Stimulated activated CD8-positive, alpha-beta memory T cell treated with anti-CD3 and anti-CD28 coated beads, Interleukin-15, amount 100 ng/mL, for 48 hours (primary cell): ENCODE measurements around the gene OPRD1.
A peak's percentile ranks its signal among the peaks of the same experiment; 100 is the strongest.
"Not testable (repeated sequence)": the region's sequence is repeated elsewhere in the genome, so short reads cannot be mapped to it uniquely, and the experiment has no call there.

Experiments used
- DNase-seq, 2 donors: peaks; one replicate each; pipeline ENCODE4 v3.0.0-alpha.2; 2020; ENCODE audit warnings: low read depth in 2 of 2

OPRD1 gene

DNA sequence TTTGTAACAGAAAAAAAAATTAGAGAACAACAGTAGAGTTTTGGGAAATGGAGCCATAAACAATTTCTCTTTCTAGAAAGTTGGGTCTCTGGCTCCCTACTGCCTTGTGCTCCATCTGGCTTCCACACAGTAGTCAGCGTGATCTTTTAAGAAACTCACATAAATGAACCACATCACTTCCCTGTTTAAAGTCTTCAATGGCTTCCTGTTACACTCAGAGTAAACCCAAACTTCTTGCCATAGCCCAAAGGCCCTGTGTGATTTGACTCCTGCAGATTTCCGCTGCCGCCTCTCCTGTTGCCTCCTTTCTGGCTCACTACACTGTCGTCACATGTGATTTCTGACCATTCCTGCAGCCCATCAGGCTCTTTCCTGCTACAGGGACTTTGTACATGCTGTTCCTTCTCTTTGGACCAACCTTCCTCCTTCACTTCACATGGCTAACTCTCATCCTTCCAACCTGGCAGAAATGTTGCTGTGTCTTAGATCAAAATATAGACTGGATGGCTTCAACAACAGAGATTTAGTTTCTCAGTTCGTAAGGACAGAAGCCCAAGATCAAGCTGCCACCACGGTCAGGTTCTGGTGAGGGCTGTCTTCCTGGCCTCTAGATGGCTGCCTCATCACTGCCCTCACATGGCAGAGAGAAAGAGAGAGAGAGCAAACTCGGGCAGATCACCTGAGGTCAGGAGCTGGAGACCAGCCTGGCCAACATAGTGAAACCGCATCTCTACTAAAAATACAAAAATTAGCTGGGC lies 34.0 kb downstream of the OPRD1 start:
- DNase-seq, result no peak

DNA sequence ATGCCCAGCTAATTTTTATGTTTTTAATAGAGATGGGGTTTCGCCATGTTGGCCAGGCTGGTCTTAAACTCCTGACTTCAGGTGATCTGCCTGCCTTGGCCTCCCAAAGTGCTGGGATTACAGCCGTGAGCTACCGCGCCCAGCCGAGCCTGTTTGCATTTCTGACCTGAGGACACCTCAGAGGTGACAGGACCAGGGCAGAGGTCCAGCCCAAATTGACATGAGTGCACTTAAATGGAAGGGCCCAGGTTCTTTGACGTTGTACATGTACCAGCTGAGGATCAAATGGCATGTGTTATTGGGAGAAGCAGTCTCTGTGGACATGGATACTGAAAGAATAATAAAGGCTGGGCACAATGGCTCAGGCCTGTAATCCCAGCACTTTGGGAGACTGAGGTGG lies 35.2 kb downstream of the OPRD1 start:
- not testable (repeated sequence) for DNase-seq

DNA sequence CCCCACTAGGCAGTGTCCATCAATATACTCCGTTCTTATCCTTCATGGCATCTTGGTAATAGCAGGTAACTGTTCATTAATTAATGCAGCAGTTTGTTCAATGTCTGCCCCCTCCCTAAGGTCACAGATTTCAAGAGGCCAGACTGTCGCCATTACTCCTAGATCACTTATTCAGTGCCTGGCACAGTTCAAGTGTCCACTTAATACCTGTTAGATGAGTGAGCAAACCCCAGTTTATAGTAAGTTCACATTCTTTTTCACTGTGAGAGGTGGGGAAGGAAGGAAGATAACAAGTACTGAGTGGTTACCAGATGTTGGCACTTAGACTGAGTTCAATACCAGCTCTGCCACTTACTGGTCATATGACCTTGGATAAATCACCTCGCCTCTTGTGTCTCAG lies 36.4 kb downstream of the OPRD1 start:
- DNase-seq, result no peak

DNA sequence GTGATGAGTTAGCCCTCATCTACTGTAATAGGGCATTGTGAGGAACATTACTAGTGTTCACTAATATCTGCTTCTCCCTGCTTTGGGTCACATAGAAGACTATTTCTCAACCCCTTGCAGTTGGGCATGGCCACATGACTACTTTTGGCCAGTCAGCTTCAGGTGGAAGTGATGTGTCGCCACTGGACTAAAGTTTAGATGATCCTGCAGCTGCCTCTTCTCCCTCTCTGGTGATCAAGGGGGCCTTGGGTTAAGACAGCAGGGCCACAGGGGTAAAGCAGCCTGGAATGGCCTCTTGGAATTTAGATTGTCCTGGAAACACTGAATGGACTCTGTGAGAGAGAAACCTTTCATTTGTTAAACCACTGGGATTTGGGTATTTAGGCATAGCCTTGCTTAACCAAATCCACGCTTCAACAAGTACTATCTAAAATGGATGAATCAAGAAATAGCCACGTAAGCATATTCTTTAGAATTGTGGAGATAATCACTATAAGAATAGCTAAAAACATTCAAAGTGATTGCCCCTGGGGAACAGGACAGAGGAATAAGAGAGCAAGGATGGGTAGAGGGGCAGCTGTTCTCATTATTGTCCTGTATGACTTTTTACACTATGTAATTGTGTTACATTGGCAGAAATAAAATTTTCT lies 41.2 kb downstream of the OPRD1 start:
- DNase-seq, result no peak

DNA sequence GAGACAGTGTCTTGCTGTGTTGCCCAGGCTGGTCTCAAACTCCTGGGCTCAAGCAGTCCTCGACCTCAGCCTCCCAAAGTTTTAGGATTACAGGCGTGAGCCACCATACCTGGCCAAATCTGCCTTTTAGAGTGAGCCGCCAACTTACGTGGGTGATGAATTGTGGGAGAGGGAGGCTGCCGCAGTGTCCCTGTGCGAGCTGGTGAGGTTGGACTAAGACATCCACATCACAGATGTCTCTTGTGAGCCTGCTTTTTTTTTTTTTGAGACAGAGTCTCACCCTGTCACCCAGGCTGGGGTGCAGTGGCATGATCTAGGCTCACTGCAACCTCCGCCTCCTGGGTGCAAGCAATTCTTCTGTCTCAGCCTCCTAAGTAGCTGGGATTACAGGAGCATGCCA lies 42.4 kb downstream of the OPRD1 start:
- DNase-seq, result not testable (repeated sequence)

DNA sequence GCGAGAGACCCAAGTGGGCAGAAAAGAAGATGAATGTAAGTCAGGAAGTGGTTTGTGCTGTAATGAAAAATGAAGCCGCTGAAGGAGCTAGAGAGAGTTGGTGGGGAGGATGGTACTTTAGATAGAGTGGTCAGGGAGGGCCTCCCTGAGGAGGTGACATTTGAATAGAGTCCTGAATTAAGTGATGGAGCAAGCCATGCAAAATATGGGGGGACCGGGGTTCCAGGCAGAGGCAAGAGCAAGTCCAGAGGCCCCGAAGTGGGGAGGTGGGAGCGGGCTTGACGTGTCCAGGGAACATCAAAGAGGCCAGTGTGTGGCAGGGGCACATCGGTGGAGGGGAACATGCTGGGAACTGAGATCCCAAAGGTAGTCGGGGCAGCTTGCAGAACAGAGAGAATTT lies 43.1 kb downstream of the OPRD1 start:
- no peak for DNase-seq

DNA sequence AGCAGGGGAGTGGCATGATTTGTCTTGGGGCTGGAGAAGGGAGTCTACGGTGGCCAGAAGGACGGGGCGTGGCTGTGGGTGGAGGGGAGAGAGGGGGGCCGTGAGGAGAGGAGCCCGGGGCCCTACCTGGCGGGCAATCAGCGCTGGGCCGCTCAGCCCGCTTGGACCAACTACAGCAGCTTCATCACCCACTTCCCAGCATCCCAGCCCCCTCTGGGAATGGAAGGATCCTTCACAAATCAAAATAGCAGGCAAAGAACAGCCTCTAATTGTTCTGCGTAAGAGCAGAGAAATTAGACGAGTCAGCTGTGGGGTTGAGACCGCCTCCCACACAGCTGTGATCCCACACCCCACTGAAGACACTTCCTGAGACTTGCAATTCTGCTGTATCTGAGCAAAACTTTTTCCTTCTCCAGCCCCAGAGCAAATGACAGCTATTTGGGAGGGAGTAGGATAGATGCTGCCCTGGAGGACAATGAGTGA lies 43.5 kb downstream of the OPRD1 start:
- DNase-seq, result no peak

DNA sequence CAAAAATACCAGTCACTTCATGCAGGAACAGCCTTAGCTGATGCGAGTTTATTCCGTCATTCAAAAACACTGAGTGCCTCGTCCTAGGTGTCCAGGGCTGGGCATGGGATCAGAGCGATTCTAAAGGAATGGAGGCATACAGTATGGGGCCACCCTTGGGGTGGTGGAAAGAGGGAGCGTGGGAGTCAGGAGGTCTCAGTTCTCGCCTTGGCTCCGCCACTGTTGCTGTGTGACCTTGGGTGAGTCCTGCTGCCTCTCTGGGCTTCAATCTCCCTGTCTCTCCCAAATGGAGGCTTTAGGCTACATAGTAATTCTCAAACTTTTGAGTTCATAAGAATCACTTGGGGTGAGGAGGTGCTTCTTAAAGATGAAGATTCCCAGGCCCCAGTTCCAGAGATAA lies 44.0 kb downstream of the OPRD1 start:
- DNase-seq, result no peak

DNA sequence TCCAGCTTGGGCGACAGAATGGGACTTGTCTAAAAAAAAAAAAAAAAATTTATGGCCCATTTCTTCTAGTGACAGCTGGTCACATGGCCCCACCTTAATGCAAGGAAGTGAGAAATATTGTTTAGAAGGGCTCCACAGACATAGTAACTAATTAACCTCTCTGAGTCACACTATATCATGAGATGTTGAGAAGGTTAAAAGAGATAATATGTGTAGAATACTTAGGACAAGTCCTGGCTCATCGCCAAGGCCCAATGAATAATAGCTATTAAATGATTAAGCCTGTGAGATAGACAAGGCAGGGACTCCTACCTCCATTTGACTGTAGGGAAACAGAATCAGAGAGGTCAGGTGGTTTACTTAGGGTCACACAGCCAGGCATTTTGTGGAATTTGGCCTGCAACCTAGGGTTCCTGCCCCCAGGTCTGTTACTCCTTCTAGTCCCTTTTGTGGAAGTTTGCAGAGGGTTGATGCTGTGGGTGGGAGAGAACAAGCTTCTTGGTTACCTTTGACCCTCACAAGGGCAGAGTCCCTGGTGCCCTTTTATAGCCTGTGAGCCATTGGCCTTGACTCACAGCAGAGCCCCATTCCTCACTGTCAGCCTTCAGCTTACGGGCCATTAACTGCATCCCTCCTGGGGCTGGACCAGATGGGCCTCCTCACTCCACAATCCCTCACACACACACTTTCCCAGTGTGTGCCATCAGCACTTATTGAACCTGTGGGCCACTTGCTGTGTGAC lies 48.5 kb downstream of the OPRD1 start:
- no peak for DNase-seq

DNA sequence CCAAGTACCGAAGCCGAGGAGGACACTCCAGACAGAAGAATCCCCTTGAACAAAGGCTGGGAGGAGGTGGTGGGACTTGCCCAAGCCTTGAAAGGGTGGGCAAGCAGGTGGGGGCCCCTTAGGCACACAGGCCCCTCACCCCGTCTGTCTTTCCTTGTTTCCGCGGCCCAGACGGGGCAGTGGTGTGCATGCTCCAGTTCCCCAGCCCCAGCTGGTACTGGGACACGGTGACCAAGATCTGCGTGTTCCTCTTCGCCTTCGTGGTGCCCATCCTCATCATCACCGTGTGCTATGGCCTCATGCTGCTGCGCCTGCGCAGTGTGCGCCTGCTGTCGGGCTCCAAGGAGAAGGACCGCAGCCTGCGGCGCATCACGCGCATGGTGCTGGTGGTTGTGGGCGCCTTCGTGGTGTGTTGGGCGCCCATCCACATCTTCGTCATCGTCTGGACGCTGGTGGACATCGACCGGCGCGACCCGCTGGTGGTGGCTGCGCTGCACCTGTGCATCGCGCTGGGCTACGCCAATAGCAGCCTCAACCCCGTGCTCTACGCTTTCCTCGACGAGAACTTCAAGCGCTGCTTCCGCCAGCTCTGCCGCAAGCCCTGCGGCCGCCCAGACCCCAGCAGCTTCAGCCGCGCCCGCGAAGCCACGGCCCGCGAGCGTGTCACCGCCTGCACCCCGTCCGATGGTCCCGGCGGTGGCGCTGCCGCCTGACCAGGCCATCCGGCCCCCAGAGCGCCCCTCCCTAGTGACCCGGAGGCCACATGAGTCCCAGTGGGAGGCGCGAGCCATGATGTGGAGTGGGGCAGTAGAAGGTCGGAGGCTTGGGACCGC lies 50.8 kb downstream of the OPRD1 start:
- no peak for DNase-seq

DNA sequence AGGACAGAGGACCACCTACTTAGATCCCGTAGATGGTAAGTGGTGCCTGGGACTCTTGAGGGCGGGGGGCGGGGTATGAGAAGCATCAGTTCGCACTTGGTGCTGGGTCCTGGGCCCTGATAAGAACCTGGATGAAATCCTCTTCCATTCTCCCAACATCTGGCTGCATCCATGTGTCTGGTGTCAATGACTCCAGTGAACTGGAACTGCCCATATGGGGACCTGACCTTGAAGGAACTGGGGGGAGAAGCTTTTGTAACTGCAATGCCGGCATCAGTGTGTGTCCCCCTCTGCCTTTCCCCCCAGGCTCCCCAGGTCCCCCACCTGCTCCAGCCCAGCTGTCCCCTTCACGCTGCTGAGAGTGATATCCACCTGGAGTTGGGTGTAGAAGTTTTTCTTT lies 52.7 kb downstream of the OPRD1 start:
- no peak for DNase-seq

DNA sequence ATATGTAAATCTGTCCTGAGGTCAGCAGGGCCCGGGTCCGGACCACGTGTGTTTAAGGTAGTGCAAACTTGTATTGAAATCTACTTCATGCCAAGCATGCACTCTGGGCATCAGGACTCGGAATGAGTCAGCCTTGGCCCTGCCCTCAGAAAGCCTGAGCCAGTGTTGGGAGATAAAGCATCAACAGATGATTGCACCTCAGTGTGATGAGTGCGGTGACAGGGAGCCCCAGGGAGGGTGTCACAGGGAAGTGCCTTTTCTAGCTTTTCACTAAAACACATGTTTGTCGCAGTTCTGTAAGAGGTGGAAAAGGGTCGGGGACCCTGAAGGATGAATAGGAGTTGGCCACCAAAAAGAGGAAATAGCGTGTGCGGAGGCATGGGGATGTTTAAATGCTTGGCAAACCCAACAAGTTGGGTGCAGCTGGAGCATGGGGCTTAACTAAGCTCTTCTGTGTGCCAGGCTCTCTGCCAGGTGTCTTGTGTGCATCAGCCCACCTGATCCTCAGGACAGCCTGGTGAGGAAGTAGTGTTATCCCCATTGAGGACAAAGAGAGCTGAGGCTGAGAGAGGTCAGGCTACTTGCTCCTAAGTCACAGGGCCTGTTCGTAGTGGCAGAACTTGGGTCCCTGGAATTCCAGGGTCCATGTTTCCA lies 54.2 kb downstream of the OPRD1 start:
- DNase-seq, result no peak

DNA sequence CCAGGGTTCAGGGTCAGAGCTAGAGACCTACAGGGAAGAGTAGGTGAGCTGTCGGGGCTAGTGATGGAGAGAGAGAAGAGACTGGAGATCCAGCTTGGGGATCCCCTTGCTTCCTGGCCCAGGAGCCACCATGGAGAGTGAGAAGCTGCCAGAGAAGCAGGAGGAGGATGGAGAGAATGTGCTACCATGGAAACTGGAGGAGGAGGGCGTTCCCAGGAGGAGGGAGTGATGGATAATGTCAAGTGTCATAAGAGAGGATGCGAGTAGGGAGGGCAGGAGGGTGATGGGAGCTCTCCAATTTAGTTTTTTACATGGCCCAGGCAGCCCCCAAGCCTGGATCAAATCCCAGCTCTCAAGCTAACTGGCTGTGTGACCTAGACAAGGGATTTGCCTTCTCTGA lies 55.9 kb downstream of the OPRD1 start:
- DNase-seq, result no peak

DNA sequence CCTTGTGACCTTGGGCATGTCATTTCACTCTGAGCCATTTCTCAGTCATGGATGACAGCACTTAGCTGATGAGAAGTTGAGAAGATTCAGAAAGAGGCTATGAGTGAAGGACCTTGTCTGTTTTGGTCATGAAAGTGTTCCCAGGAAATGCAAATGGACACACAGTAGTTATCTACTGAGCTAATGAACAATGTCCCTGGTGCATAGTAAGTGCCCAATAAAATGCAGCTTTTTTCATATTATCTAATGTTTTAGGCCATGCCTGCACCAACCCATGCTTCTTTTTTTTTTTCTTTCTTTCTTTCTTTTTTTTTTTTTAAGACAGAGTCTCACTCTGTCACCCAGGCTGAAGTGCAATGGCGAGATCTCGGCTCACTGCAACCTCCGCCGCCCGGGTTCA lies 58.0 kb downstream of the OPRD1 start:
- no peak for DNase-seq

DNA sequence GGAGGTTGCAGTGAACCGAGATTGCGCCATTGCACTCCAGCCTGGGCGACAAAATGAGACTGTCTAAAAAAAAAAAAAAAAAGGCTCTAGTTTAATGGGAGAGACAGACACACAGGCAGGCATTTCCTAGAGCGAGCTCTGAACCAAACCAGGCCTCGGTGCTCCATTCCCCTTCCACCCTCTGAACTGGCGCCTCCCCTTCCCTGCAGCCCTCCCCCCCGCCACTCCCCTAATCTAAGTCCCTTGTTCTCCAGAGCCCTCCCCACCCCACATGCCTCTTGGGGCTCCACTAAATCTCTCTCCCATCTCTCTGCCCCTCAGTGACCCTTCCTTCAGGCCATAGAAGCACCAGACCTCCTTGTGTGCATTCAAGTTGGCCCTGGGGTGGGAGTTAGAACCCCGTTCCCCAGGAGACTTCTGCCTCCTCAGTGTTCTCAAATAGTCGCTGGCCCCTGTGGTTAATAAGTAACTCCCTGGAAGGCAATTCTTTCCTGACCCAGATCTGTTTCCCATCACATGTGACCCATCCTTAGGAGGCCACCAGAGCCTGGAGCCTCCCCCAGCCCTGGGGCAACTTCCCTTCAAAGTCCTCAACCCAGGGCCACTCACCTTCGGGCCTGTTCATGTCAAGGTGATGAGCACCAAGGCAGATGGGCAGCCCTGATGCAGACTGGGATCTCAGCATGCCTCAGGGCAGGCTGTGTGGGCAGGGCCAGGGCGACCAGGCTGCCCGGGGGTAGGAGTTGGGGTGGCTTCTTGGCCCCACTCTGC lies 59.8 kb downstream of the OPRD1 start:
- DNase-seq, result no peak

DNA sequence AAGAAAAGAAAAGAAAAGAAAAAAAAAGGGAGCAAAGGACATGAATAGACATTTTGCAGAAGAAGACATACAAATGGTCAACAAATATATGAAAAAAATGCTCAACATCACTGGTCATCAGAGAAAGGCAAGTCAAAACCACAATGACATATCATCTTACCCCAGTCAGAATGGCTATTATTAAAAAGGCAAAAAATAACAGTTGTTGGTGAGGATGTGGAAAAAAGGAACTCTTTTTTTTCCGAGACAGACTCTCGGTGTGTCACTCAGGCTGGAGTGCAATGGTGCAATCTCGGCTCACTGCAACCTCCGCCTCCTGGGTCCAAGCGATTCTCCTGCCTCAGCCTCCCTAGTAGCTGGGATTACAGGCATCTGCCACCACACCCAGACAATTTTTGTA lies 63.2 kb downstream of the OPRD1 start:
- DNase-seq, result not testable (repeated sequence)

DNA sequence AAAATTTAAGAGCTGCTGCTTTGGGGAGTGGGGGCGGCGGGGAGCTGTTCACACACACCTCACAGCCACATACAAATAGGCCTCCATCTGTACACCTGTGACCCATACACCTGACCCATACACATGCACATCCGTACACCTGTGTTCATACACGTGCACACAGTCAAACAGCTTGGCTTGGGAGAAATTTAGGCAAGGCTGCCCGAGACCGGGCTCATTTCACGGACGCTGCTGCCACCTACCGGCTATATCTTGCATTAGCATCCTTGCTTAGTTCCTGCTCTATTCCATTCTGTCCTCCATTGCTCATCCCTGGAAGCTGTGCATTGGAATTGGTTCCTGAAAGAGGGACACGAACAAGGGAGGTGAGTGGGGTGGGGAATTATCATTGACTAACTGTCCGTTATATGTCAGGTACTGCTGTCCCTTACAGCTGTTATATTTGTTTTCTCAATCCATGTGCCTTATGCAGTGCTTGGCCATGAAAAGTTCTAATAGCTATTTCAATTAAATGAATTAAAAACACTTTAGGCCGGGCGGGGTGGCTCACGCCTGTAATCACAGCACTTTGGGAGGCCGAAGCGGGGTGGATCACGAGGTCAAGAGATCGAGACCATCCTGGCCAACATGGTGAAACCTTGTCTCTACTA lies 65.3 kb downstream of the OPRD1 start:
- peak; percentile 38 to 41 for DNase-seq

DNA sequence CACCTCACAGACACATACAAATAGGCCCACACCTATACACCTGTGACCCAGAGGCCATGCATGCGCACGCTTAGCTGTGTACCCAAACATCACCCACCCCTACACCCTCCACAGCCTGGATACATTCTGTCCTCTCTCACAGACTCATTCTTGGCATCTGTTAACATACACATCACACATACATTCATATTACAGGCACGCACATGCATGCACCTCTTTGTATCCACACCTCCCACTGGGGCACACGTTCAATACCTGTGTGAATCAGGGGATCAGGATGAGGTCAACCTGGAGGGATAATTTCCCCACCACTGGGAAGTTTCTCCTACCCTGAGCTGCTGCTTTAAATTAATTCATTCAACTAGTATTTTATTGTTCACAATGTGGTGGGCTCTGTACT lies 66.8 kb downstream of the OPRD1 start:
- no peak for DNase-seq

DNA sequence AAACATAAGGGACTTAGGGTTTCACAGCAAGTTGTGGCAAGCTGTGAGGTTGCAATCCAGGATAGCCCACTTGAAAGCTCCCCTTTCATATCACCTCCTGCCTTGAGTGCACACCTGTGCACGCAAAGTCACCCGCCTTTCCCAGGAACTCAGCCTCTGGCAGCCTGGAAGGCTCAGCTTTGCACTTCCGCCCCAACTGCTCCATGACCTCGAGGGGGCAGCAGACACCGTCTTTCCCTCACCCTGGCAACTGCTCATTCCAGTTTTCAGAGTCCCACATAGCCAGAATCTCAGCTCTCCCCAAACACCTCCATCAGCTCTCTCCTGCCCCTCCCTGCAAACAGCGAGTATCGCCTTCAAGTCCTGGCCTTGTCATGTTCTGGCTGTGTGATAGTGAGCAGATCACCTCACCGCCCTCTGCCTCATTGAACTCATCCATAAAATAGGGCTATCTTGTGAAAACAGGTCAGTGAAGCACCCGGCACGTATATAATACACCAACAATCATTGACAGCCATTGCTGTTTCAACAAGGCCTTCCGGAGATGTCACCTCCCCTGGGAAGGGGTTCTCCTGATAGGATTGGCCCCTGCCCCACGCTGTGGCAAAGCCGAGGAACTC lies 70.1 kb downstream of the OPRD1 start:
- peak; percentile 51 to 59 for DNase-seq

DNA sequence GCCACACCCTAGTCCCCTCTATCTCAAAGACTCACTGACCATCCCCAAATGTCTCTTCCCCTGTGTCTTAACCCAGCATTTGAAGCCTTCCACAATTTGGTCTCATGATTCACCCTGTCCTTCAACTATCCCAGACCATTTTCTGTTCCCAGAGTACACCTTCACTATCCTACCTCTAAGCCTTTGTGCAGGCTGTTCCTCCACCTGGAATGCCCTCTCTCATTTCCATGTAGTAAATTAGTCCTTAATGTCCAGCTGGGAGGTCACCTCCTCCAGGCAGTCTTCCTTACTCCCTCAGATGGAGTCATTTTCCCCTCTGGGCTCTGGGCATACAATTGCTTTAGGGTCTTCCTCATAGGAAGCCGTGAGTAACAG lies 71.3 kb downstream of the OPRD1 start:
- no peak for DNase-seq
